Fibroblast of the aortic adventitia (primary cell): ENCODE data around the gene NOM1. TPM values are rescaled to one million over a fixed set of nuclear protein-coding genes. Genes with fewer than 3 reads are reported as not detected.
"Not testable (repeated sequence)": the region's sequence is repeated elsewhere in the genome, so short reads cannot be mapped to it uniquely, and the experiment has no call there.

Experiments used
- DNase-seq: peaks from one replicate; pipeline ENCODE4 v3.0.0-alpha.2; 2010; ENCODE audit warnings: low read depth
- H3K4me3 ChIP-seq: 2 replicates; pipeline ENCODE4 v1.5.1; 2011; ENCODE audit warnings: low read depth, mild to moderate bottlenecking, control low read depth, low read length, moderate library complexity
- CTCF ChIP-seq: IDR thresholded peaks from 2 replicates; pipeline ENCODE4 v1.5.1; 2011; ENCODE audit warnings: mild to moderate bottlenecking, low read length, control low read depth, inconsistent platforms; ENCODE audit not compliant: insufficient read depth
- total RNA-seq: library from RNA; depleted of rRNA; stranded (reverse); fragments of >200 nt; gene quantifications from 2 replicates; pipeline ENCODE4 v1.2.3, GENCODE V29; 2012; ENCODE audit warnings: low replicate concordance

NOM1 gene
- total RNA-seq = 10.8 TPM in 2 replicates

GRCh38 chr7:156949541-156950380 lies at the start of gene NOM1:
TSS of gene NOM1 (plus strand) at chr7:156949712. CDS start at chr7:156949738, 26 bp downstream.
- peak; percentile 74 for DNase-seq
- H3K4me3 ChIP-seq = peak within 1 kb of the TSS; percentile 82
- peak; percentile 60 for TF ChIP-seq CTCF

- peak; percentile 36 for DNase-seq
- not testable (repeated sequence) for H3K4me3 ChIP-seq
Measured at GRCh38 chr7:156900093-156900492, 49.4 kb upstream of the NOM1 start.

GRCh38 chr7:156903232-156903909 lies 46.1 kb upstream of the NOM1 start:
- no peak overlapping the region for H3K4me3 ChIP-seq
- DNase-seq = peak; percentile 82
- TF ChIP-seq CTCF = no peak

GRCh38 chr7:156906200-156906649 lies 43.3 kb upstream of the NOM1 start:
- H3K4me3 ChIP-seq = no peak overlapping the region
- DNase-seq = no peak
- TF ChIP-seq CTCF = no peak

- TF ChIP-seq CTCF = no peak
- no peak for DNase-seq
Measured at GRCh38 chr7:156907656-156908055, 41.9 kb upstream of the NOM1 start.

GRCh38 chr7:156909574-156910252 lies 39.8 kb upstream of the NOM1 start:
- H3K4me3 ChIP-seq, DNase-seq: not testable (repeated sequence)

More at GRCh38 chr7:156907656-156908055, 41.9 kb upstream of the NOM1 start:
- H3K4me3 ChIP-seq = no peak overlapping the region

GRCh38 chr7:156918635-156919034 lies 30.9 kb upstream of the NOM1 start:
- DNase-seq = no peak
- no peak for TF ChIP-seq CTCF
- H3K4me3 ChIP-seq = no peak overlapping the region
